ENCODE measurements around the gene GUK1.

Gene GUK1

DNA sequence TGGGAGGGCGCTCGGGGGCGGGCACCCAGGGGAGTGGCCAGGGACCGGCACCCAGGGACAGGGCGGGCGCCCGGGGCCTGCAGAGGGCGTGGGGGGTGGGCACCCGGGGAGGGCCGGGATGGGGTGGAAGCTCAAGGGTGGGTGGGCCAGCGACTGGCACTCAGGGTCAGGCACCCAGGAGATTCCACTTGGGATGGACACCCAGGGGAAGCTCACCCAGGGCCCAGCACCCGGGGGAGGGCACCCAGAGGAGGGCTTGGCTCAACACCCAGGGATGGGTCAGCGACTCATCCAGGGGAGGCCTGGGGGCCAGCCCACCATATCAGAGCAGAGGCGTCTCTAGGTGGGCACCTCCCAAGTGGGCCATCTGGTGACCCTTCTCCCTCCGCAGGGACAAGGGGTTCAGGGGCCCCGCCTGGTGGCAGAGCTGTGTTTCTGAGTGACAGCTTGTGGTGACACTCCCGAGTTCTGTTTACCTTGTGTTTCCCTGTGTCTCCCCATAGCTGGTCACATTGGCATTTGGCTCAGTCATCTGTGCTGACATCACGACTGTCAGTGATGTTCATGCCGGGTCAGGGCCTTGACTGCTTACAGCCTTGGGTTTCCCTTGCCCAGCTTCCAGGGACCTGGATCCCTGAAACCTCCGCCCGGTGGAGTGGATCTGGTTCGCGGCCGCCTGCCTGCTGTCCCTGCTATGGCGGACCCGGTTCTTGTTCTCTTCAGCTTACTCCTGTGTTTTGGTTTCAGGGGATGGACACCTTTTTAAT, 26.3 kb downstream of the GUK1 start:
- TF ChIP-seq, protein P1, sequence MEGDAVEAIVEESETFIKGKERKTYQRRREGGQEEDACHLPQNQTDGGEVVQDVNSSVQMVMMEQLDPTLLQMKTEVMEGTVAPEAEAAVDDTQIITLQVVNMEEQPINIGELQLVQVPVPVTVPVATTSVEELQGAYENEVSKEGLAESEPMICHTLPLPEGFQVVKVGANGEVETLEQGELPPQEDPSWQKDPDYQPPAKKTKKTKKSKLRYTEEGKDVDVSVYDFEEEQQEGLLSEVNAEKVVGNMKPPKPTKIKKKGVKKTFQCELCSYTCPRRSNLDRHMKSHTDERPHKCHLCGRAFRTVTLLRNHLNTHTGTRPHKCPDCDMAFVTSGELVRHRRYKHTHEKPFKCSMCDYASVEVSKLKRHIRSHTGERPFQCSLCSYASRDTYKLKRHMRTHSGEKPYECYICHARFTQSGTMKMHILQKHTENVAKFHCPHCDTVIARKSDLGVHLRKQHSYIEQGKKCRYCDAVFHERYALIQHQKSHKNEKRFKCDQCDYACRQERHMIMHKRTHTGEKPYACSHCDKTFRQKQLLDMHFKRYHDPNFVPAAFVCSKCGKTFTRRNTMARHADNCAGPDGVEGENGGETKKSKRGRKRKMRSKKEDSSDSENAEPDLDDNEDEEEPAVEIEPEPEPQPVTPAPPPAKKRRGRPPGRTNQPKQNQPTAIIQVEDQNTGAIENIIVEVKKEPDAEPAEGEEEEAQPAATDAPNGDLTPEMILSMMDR (conservative IDR thresholded peaks at IDR 0.05), result peak; percentile 1; the same call in 1 of the 2 replicates
- no peak for TF ChIP-seq ZFX (IDR thresholded peaks at IDR 0.05)
- peak overlapping the region; percentile 94 for H3K27ac ChIP-seq

DNA sequence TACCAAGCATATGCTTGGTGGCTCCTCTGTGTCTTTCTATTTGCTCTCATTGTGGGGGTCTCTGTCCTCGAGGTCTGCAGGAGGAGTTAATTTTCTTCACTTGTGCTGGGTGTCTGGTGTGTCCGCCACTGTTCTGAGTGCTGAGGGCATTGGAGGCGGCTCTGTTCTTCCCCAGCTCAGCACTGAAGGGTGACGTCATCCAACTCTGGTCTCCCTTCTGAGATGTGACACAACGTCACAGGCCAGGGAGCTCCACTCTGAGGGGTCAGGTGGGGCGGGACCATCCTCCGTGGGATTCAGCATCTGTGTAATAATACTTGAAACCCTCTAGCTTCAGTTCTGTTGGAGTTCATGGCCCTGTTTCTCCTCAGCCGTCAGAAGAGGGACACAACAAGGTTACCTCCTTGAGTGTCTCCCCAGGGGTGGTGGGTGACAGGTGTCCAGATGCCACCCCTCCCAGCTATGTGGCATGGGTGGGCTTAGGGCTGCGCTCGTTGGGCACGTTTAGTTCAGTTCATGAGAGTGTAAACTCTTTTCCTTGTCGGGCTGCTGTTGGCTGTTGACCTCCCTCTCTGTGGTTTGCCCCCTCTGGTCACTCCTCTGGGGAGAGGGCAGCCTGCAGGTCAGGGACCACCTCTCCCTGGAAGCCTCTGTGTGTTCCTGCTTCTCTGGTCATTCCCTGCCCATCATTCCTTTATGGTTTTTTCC, 28.6 kb downstream of the GUK1 start:
- TF ChIP-seq, protein P1 (conservative IDR thresholded peaks at IDR 0.05), result no peak
- TF ChIP-seq ZFX (IDR thresholded peaks at IDR 0.05), result no peak
- no peak overlapping the region for H3K27ac ChIP-seq

DNA sequence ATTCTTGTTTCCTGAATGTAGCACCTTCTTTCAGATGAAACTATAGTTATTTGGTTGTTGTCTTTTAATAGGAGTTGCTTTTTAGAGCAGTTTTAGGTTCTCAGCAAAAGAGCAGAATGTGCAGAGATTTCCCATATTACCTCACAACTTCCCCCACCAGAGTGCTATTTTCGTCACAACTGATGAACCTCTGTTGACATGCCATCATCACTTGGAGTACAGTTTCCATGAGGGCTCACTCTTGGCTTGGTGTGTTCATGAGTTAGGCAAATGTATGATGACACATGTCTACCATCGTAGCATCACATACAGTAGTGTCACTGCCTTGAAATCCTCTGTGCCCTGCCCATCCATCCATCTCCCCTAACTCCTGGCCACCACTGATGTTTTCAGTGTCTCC, 29.3 kb downstream of the GUK1 start:
- no peak for TF ChIP-seq ZFX (IDR thresholded peaks at IDR 0.05)
- TF ChIP-seq, protein P1 (conservative IDR thresholded peaks at IDR 0.05), result no peak

DNA sequence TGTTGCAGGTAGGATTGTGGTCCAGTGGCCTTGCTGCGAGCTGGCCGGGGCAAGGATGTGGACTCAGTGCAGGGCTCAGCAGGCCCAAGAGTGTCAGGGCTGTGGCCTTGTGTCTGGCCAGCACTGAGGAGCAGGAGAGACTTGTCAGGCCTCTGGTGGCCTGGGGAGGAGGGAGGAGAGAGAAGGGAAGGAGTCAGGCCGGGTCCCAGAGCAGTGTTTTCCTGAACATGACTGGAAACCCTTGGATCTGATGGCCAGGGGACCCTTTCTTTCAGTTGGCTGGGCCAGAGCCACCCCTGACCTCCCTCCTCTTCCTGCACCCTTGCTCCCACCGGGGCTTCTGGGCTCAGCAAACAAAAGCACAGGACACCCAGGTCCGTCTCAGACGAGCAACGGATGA, 30.6 kb downstream of the GUK1 start:
- TF ChIP-seq, protein P1 (conservative IDR thresholded peaks at IDR 0.05), result no peak
- no peak for TF ChIP-seq ZFX (IDR thresholded peaks at IDR 0.05)
- no peak overlapping the region for H3K27ac ChIP-seq

More for the DNA sequence above, 29.3 kb downstream of the GUK1 start:
- no peak overlapping the region for H3K27ac ChIP-seq

DNA sequence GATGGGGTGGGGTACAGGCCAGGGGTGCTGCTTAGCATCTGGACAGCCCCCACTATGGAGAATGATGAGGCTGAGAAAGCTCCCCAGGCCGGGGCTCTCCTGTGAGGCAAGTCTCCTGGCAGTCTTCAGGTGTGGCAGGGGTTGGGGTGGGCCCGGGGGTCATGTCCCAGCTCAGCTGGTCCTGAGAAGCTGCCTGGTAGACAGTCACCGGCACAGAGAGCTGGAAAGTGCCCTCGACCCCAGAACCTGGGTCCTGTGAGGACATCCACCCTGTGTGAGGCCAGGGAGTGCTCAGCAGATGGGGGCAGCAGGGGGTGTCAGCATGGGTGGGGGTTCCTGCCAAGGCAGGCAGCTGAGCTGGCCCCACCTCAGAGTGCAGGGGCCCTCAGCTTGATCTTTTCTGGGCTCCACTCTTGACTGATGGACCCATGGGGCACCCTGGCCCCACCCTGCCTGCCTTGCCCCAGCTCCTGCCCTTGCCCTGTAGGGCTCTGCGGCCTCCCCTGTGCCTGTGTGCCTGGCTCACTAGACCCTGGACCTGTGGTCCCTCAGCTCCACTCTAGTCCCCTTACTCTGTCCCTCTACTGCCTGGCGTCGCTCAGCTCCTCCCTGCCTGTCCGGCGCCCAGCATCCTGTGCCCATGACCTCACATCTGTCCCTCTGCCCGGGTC, 31.3 kb downstream of the GUK1 start:
- TF ChIP-seq ZFX (IDR thresholded peaks at IDR 0.05), result no peak
- TF ChIP-seq, protein P1 (conservative IDR thresholded peaks at IDR 0.05), result no peak
- no peak overlapping the region for H3K27ac ChIP-seq

DNA sequence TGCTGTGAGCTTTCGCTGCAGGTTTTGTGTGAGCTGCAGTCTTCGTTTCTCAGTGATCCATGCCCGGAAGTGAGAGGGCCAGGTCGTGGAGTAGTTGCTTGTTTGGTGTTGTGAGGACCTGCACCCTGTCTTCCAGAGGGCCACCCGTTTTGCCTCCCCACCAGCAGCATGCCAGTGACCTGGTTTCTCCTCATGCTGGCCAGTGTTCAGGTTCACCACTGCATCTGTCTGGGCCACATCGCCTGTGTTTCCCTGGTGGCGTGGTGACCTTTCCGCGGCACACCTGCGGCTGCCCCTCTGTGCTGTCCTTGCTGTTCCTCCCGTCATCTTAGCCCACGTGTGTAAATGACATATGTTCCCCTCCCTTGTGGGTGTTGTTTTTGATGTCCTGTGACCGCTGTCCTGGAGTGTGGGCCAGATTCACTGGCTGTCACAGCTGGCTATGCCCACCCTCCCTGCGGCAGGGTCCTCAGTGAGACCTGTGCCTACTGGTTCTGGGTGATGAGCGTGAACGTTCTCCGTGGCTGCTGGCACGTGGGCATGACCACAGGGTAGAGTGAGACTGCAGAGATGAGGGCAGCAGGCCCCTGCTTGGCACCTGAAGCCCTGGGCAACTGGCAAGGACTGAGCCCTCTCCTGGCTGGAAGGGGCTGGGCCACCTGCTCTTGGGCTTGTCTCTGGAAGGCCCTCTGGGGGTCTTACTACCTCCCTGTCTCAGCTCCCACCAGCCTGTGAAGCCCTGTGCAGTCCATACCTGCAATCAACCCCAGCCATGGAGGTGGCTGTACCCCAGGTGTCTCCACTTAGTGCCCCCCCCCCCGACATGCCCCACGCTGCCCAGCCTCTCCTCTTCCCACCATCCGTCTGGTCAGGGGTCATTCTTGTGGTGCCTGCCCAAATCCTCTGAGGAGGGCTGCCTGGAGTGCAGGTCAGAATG, 32.8 kb downstream of the GUK1 start:
- TF ChIP-seq, protein P1 (conservative IDR thresholded peaks at IDR 0.05), result no peak
- TF ChIP-seq ZFX (IDR thresholded peaks at IDR 0.05), result no peak
- no peak overlapping the region for H3K27ac ChIP-seq

DNA sequence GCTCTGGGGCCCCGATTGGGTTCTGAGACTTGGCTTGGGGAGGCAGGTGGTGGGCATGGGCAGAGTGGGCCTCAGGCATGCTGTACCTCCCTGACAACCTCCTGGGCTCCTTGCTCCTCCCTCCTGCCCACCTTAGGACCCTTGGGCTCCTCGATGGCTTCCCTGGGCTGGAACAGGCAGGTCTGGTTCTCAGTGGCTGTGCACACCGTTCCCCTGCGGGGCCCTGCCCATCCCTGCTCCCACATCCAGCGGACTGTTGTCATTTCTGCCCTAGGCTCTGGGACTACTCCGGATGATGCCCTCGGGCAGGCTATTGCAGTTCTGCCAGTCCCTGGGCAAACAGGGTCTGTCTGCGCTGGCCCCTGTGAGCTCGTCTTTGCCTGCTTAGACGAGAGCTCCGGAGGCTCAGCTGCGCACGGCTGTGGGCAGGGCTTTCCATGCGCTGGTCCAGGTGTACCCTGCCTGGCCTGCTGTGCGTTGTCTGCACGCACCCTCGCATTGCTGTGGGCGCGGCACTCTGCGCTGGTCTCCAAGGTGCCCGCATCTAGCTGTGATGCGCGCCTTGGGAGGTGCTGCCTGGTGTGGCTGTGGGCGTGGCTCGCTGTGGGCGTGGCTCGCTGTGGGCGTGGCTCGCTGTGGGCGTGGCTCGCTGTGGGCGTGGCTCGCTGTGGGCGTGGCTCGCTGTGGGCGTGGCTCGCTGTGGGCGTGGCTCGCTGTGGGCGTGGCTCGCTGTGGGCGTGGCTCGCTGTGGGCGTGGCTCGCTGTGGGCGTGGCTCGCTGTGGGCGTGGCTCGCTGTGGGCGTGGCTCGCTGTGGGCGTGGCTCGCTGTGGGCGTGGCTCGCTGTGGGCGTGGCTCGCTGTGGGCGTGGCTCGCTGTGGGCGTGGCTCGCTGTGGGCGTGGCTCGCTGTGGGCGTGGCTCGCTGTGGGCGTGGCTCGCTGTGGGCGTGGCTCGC, 33.7 kb downstream of the GUK1 start:
- H3K27ac ChIP-seq, result peak overlapping the region; percentile 67; the same call in 1 of the 2 replicates
